ENCODE measurements around the gene HBQ1.
"Not testable (repeated sequence)": the region's sequence is repeated elsewhere in the genome, so short reads cannot be mapped to it uniquely, and the experiment has no call there.

HBQ1 gene

GRCh38 chr16:194516-194915 lies 14.3 kb downstream of the HBQ1 start:
- in situ Hi-C loops (cut with HindIII; ENCODE audit: low sequenced_read_pairs), result no loop called here
- H3K4me3 ChIP-seq (ENCODE audit: low read depth, low read length), result no peak overlapping the region
- no peak for DNase-seq (ENCODE audit: low read depth)
- TF ChIP-seq CTCF (IDR thresholded peaks at IDR 0.05; ENCODE audit: low read depth, low read length, missing control alignments), result no peak

- TF ChIP-seq CTCF (IDR thresholded peaks at IDR 0.05; ENCODE audit: low read depth, low read length, missing control alignments), result no peak
- no peak overlapping the region for H3K4me3 ChIP-seq (ENCODE audit: low read depth, low read length)
- in situ Hi-C loops (cut with HindIII; ENCODE audit: low sequenced_read_pairs), result no loop called here
- DNase-seq (ENCODE audit: low read depth), result no peak
Observed at GRCh38 chr16:200388-200787, 20.1 kb downstream of the HBQ1 start.

- TF ChIP-seq CTCF (IDR thresholded peaks at IDR 0.05; ENCODE audit: low read depth, low read length, missing control alignments), result no peak
- no peak overlapping the region for H3K4me3 ChIP-seq (ENCODE audit: low read depth, low read length)
- in situ Hi-C loops (cut with HindIII; ENCODE audit: low sequenced_read_pairs), result no loop called here
- DNase-seq (ENCODE audit: low read depth), result no peak
Observed at GRCh38 chr16:203246-203645, 23.0 kb downstream of the HBQ1 start.

- DNase-seq (ENCODE audit: low read depth); H3K4me3 ChIP-seq (ENCODE audit: low read depth, low read length); in situ Hi-C loops (cut with HindIII; ENCODE audit: low sequenced_read_pairs): not testable (repeated sequence)
Observed at GRCh38 chr16:204046-204445, 23.8 kb downstream of the HBQ1 start.

GRCh38 chr16:209359-209758 lies 29.1 kb downstream of the HBQ1 start:
- in situ Hi-C loops (cut with HindIII; ENCODE audit: low sequenced_read_pairs); H3K4me3 ChIP-seq (ENCODE audit: low read depth, low read length); DNase-seq (ENCODE audit: low read depth): not testable (repeated sequence)

- H3K4me3 ChIP-seq (ENCODE audit: low read depth, low read length); DNase-seq (ENCODE audit: low read depth); in situ Hi-C loops (cut with HindIII; ENCODE audit: low sequenced_read_pairs): not testable (repeated sequence)
Observed at GRCh38 chr16:211631-212180, 31.4 kb downstream of the HBQ1 start.

- TF ChIP-seq CTCF (IDR thresholded peaks at IDR 0.05; ENCODE audit: low read depth, low read length, missing control alignments), result no peak
- no peak overlapping the region for H3K4me3 ChIP-seq (ENCODE audit: low read depth, low read length)
- in situ Hi-C loops (cut with HindIII; ENCODE audit: low sequenced_read_pairs), result no loop called here
- no peak for DNase-seq (ENCODE audit: low read depth)
Observed at GRCh38 chr16:212999-213398, 32.7 kb downstream of the HBQ1 start.

- TF ChIP-seq CTCF (IDR thresholded peaks at IDR 0.05; ENCODE audit: low read depth, low read length, missing control alignments), result no peak
- no peak for DNase-seq (ENCODE audit: low read depth)
- no peak overlapping the region for H3K4me3 ChIP-seq (ENCODE audit: low read depth, low read length)
- in situ Hi-C loops (cut with HindIII; ENCODE audit: low sequenced_read_pairs), result no loop called here
Observed at GRCh38 chr16:220021-220420, 39.8 kb downstream of the HBQ1 start.
